Gastrocnemius medialis (tissue), 4 donors: ENCODE results near the gene FAM210A.

Experiments
- POLR2A ChIP-seq, 2 donors: fragments of 450-650 bp; IDR thresholded peaks; one replicate each; pipeline ENCODE4 v1.6.1; 2017; ENCODE audit warnings: antibody characterized with exemption in 2 of 2, mild to moderate bottlenecking in 2 of 2, moderate library complexity in 2 of 2
- TF ChIP-seq, protein P1 (sequence below), 5 experiments: fragments of 450-650 bp in 3 of 5; fragments of 200-600 bp in 2 of 5; sonication (generic) in 2 of 5; IDR thresholded peaks in 4 of 5; conservative IDR thresholded peaks in 1 of 5; 1 replicate in 4 of 5; 2 replicates in 1 of 5; pipeline ENCODE4 v1.5.1; 2016 to 2019; ENCODE audit warnings: antibody characterized with exemption in 5 of 5, mild to moderate bottlenecking in 3 of 5, moderate library complexity in 3 of 5

DNA sequence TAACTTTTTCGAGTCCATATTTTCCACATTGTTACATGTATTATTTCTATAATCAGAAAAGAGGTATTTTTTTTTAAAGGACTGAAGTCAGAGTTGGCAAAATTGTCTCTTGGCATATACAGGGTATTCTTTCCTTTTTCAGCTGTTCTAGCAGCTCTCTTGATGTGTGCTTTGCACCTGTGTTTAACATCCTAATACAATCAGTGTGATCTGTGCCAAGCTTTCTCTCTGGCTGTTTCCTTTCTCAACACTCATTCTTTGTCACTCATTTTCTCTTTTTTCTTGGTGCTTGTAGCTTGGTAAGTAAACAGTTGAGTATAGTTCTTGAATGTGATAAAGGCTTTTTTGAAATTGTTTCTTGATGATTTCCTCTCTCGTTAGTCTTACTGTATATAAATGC lies 9.3 kb upstream of the FAM210A start:
- TF ChIP-seq, protein P1, sequence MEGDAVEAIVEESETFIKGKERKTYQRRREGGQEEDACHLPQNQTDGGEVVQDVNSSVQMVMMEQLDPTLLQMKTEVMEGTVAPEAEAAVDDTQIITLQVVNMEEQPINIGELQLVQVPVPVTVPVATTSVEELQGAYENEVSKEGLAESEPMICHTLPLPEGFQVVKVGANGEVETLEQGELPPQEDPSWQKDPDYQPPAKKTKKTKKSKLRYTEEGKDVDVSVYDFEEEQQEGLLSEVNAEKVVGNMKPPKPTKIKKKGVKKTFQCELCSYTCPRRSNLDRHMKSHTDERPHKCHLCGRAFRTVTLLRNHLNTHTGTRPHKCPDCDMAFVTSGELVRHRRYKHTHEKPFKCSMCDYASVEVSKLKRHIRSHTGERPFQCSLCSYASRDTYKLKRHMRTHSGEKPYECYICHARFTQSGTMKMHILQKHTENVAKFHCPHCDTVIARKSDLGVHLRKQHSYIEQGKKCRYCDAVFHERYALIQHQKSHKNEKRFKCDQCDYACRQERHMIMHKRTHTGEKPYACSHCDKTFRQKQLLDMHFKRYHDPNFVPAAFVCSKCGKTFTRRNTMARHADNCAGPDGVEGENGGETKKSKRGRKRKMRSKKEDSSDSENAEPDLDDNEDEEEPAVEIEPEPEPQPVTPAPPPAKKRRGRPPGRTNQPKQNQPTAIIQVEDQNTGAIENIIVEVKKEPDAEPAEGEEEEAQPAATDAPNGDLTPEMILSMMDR (IDR thresholded peaks at IDR 0.05 in 4 of 5, conservative IDR thresholded peaks at IDR 0.05 in 1 of 5): no peak
- TF ChIP-seq POLR2A (IDR thresholded peaks at IDR 0.05): no peak
